Measurements from ENCODE around the gene PIK3R6.
"Not testable (repeated sequence)": the region's sequence is repeated elsewhere in the genome, so short reads cannot be mapped to it uniquely, and the experiment has no call there.

Gene PIK3R6

DNA sequence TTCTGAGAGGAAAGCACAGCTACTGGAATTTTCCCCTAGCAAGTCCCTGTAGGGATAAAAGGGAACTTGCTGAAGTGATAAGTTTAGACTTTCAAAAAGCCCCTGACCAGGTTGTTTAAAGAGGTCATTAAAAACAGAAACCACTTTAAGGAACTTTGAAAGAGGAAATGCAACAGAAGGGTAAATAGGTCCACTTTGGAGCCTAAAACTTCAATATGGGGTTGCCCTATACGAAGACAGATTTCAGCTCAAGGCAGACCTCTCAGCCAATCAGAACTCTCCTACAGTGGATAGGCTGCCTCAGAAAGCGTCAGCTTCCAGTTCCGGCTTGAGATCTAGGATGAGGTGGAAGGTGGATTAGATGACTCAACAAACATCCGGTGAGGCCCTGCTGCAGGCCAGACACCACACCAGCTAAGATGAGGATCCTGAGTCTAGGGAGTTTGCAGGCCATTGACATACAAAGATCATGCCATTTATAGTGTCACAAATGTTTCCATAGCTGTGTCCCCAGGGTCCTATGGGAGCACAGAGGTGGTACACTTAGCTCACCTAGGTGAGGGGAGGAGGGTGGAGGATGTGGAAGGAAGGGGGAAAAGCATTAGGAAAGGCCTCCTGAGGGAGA lies 60.4 kb downstream of the PIK3R6 start:
- intact Hi-C loops (cut with DNase I; ENCODE audit: low total_unique reads) = no loop called here
- TF ChIP-seq CTCF (IDR thresholded peaks at IDR 0.05) = no peak
- H3K4me3 ChIP-seq = no peak overlapping the region
- no peaks in the 10 kb centered on the region for H3K4me1 ChIP-seq
- DNase-seq = no peak
- no peaks in the 10 kb centered on the region for H3K36me3 ChIP-seq
- H3K9me3 ChIP-seq = peaks cover 0 to 27% (median 6%) of the 10 kb centered on the region in 3 donors
- no peak overlapping the region for H3K27ac ChIP-seq
- H3K27me3 ChIP-seq = peaks cover 0 to 31% of the 10 kb centered on the region in 2 donors

GRCh38 chr17:8806253-8806925 lies 61.1 kb downstream of the PIK3R6 start:
- Histone ChIP-seq H3K4me1 (no peaks in the 10 kb centered on the region), H3K36me3 (no peaks in the 10 kb centered on the region), H3K27me3 (peaks cover 0 to 33% of the 10 kb centered on the region in 2 donors), H3K9me3 (peaks cover 0 to 26% (median 6%) of the 10 kb centered on the region in 3 donors), H3K4me3 (no peak overlapping the region), H3K27ac (no peak overlapping the region)
- TF ChIP-seq CTCF (IDR thresholded peaks at IDR 0.05) = no peak
- intact Hi-C loops (cut with DNase I; ENCODE audit: low total_unique reads) = no loop called here
- DNase-seq = no peak

DNA sequence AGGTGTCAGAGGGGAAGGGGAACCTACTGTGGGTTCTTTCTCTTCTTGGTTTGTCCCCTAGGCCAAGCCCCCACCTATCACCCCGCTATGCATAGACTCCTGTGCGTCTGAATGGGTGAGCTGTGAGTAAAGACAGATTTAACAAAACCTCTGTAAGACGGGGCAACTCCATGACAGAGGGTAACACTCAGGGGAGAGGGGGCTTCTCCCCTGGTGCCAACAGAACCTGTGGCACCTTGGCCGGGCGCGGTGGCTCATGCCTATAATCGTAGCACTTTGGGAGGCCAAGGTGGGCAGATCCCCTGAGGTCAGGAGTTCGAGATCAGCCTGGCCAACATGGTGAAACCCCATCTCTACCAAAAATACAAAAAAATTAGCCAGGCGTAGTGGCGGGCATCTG lies 62.1 kb downstream of the PIK3R6 start:
- Histone ChIP-seq H3K9me3 (peaks cover 0 to 16% (median 6%) of the 10 kb centered on the region in 3 donors), H3K27me3 (peaks cover 0 to 32% of the 10 kb centered on the region in 2 donors)
- H3K4me3 ChIP-seq; H3K27ac ChIP-seq; DNase-seq; H3K4me1 ChIP-seq; intact Hi-C loops (cut with DNase I; ENCODE audit: low total_unique reads); H3K36me3 ChIP-seq: not testable (repeated sequence)

DNA sequence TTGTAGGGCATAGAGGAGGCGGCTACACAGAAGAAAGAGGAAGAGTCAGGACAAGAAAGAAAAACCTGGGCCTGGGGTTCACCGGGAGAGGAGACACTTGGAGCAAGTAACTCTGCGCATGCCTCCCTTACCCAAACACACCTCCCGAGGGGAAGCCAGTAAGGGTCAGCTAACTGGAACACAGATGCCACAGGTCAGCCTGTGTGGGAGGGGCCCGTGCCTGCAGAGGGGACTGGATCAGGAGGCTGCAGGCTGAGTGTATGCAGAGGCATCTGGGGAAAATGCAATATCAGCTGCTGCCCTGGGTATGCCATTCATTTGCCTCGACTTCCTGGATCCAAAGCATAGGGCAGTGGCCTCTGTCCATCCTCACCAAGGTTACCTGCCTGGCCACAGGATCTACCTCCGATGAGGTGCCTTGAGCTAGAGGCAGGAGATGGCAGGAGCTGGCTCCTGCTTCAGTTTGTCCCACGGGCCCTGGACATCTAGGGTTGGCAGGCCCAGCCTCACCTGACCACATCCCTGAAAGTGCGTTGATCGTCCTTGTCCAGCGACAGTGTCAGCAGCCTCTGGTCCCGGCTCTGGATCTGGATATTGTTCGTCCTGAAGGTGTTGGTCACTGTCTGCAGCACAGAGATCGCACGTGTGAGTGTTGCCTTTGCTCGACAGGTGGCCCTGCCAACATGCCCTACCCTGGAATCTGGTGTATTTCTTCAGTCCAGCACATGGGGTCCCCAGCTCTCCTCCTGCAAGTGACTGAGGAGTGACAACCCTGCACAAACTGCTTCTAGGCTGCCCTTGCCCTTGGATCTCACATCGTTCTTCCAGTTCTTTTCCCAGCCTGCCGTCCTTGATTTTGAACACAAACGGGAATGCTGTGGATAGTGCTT lies 63.7 kb downstream of the PIK3R6 start:
- Histone ChIP-seq H3K9me3 (peaks cover 0 to 6% (median 6%) of the 10 kb centered on the region in 3 donors), H3K36me3 (no peaks in the 10 kb centered on the region), H3K27ac (no peak overlapping the region), H3K4me3 (no peak overlapping the region), H3K4me1 (peaks cover 0 to 10% (median 6%) of the 10 kb centered on the region in 4 donors), H3K27me3 (peaks cover 0 to 41% of the 10 kb centered on the region in 2 donors)
- TF ChIP-seq CTCF (IDR thresholded peaks at IDR 0.05) = no peak
- no peak for DNase-seq
- intact Hi-C loops (cut with DNase I; ENCODE audit: low total_unique reads) = no loop called here

GRCh38 chr17:8801135-8801840 lies 66.2 kb downstream of the PIK3R6 start:
- no peak for DNase-seq
- no peaks in the 10 kb centered on the region for H3K36me3 ChIP-seq
- intact Hi-C loops (cut with DNase I; ENCODE audit: low total_unique reads) = no loop called here
- no peak overlapping the region for H3K4me3 ChIP-seq
- H3K27ac ChIP-seq = no peak overlapping the region
- H3K4me1 ChIP-seq = peaks cover 0 to 10% (median 6%) of the 10 kb centered on the region in 4 donors
- H3K27me3 ChIP-seq = peaks cover 0 to 48% of the 10 kb centered on the region in 2 donors
- H3K9me3 ChIP-seq = no peaks in the 10 kb centered on the region
- TF ChIP-seq CTCF (IDR thresholded peaks at IDR 0.05) = no peak

All from tibial artery (tissue), 4 donors.